ENCODE measurements around the gene ELF4. TPM values are rescaled to one million over a fixed set of nuclear protein-coding genes. Genes with fewer than 3 reads are reported as not detected.

The ELF4 gene
- total RNA-seq, 1 experiment from 2014 or later: 19.5 TPM

DNA sequence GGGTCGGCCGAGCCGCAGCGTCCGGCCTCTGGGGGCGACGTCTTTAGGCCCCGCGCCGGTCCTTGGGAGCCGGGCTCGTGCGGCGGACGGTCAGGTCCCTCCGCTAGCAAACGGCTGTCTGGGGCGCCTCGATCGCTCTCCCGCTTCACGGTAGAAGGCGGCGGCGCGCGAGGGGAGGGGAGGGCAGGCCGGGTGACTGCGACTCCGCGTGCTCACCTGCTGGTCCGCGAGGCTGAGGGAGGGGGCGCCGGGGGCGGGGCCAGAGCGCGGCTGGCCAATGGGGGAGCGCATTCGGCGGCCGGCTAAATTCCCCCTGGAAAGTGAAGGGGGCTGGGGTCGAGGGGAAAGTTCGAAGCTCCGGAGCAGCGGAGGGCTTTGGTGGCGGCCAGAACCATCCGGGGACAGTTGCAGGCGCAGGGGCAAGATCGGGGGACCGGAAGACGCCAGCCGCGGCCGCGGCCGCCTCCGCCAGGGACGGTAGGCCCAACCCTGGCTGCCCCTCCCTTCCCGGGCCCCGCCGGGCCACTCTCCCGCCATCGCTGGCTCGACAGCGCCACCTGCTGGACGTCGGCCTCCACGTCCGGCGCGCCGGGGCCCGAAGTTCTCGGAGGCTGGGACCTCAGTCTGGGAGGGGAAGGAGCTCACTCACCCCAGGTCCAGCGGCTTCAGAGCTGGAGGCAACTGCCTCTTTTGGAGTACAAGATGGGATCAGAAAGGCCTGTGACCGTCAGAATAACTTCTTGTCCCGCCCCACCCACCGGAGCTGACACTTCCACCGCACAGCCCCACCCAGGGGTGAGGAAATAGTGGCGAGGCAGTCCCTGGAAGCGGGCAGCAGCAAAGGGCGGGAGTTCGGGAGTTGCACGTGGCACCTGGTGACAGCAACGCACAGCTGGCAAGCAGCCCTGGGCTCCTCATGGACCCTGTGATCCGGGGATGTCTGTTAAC lies 49.9 kb downstream of the ELF4 start:
- peaks cover 28% of the 10 kb centered on the region for H3K36me3 Mint-ChIP-seq (ENCODE audit: insufficient read depth, unreplicated experiment)
- H3K4me1 Mint-ChIP-seq (ENCODE audit: insufficient read depth, unreplicated experiment): no peaks in the 10 kb centered on the region
- POLR2A ChIA-PET: interaction anchor here (0.8 kb wide), 1 partner anchor 61 kb away, joined by 3 read pairs; no protein-coding TSS in a partner anchor
- BruUV-seq (replicated peaks): no TSS peak
- peak overlapping the region; percentile 85 for H3K27ac Mint-ChIP-seq (ENCODE audit: low read depth, unreplicated experiment)
- peaks cover 26% of the 10 kb centered on the region for H3K27me3 Mint-ChIP-seq (ENCODE audit: insufficient read depth, unreplicated experiment)
- TF ChIP-seq, protein P1, sequence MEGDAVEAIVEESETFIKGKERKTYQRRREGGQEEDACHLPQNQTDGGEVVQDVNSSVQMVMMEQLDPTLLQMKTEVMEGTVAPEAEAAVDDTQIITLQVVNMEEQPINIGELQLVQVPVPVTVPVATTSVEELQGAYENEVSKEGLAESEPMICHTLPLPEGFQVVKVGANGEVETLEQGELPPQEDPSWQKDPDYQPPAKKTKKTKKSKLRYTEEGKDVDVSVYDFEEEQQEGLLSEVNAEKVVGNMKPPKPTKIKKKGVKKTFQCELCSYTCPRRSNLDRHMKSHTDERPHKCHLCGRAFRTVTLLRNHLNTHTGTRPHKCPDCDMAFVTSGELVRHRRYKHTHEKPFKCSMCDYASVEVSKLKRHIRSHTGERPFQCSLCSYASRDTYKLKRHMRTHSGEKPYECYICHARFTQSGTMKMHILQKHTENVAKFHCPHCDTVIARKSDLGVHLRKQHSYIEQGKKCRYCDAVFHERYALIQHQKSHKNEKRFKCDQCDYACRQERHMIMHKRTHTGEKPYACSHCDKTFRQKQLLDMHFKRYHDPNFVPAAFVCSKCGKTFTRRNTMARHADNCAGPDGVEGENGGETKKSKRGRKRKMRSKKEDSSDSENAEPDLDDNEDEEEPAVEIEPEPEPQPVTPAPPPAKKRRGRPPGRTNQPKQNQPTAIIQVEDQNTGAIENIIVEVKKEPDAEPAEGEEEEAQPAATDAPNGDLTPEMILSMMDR (IDR thresholded peaks at IDR 0.05; ENCODE audit: unreplicated experiment): peak; percentile 78
- CTCF ChIA-PET: interaction anchor here (0.5 to 3.5 kb wide), 33 partner anchors 9 to 459 kb away, joined by 3 to 22 read pairs (median 4); no protein-coding TSS in a partner anchor
- intact Hi-C loops (cut with micrococcal nuclease): loop anchor here (1.0 to 5.0 kb wide), 4 partner anchors 135 to 453 kb away; no protein-coding TSS in a partner anchor
- H3K4me3 Mint-ChIP-seq (ENCODE audit: unreplicated experiment): peak overlapping the region; percentile 65
- H3K9me3 Mint-ChIP-seq (ENCODE audit: unreplicated experiment): no peaks in the 10 kb centered on the region
- peak; percentile 67 for DNase-seq (ENCODE audit: unreplicated experiment)

DNA sequence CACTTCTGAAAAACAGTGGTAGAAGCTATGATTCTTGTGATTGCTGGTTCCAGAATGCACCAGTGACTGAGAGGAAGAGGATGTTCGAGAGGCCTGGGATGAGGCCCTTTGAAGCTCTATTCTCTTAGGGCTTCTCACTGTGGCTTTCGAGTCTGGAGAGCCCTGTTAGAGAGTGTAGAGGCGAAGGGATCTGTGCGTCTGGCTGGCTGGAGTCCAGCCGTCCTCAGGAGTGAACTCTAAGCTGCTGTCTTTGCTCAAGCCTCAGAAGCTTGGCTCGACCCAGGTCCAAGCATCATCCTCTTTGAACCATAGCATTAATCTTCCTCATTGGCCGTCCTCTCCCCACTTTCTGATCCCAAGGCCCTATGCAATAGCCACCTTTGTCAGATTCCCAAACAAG lies 51.6 kb downstream of the ELF4 start:
- CTCF ChIA-PET: interaction anchor here (0.6 to 3.5 kb wide), 9 partner anchors 9 to 422 kb away, joined by 3 to 15 read pairs (median 3); no protein-coding TSS in a partner anchor
- no TSS peak for BruUV-seq (replicated peaks)
- Mint-ChIP-seq H3K27me3 (ENCODE audit: insufficient read depth, unreplicated experiment) (peaks cover 24% of the 10 kb centered on the region), H3K27ac (ENCODE audit: low read depth, unreplicated experiment) (no peak overlapping the region), H3K36me3 (ENCODE audit: insufficient read depth, unreplicated experiment) (peaks cover 17% of the 10 kb centered on the region), H3K4me3 (ENCODE audit: unreplicated experiment) (no peak overlapping the region), H3K9me3 (ENCODE audit: unreplicated experiment) (no peaks in the 10 kb centered on the region), H3K4me1 (ENCODE audit: insufficient read depth, unreplicated experiment) (no peaks in the 10 kb centered on the region)
- intact Hi-C loops (cut with micrococcal nuclease): no loop called here
- TF ChIP-seq, protein P1 (IDR thresholded peaks at IDR 0.05; ENCODE audit: unreplicated experiment): no peak
- no peak for DNase-seq (ENCODE audit: unreplicated experiment)
- POLR2A ChIA-PET: no interaction called here

DNA sequence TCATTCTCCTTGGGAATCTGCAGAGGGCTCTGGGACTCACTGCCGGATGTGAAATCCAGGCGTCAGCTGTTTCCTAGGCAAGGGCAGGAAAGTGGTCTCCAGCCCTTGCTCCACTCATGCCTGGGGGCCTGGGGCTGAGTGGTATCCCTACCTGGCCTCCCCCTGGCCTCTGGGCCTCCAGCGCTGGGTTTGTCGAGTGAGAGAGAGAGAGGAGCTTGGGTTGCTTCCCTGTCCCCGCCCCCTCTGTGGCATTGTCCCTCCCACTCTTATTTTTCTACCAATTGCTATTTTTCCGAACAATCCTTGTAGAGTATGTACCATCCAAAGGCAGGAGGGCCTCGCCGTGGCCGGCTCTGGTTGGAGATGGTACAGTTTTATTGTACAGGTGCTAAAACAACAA lies 53.1 kb downstream of the ELF4 start:
- H3K4me1 Mint-ChIP-seq (ENCODE audit: insufficient read depth, unreplicated experiment): no peaks in the 10 kb centered on the region
- ChIA-PET POLR2A (no interaction called here), CTCF (interaction anchor here (0.6 to 0.7 kb wide), 3 partner anchors 9 to 158 kb away, joined by 3 to 4 read pairs (median 3); no protein-coding TSS in a partner anchor)
- H3K4me3 Mint-ChIP-seq (ENCODE audit: unreplicated experiment): no peak overlapping the region
- H3K27me3 Mint-ChIP-seq (ENCODE audit: insufficient read depth, unreplicated experiment): peaks cover 16% of the 10 kb centered on the region
- no peak for DNase-seq (ENCODE audit: unreplicated experiment)
- intact Hi-C loops (cut with micrococcal nuclease): no loop called here
- H3K27ac Mint-ChIP-seq (ENCODE audit: low read depth, unreplicated experiment): no peak overlapping the region
- no TSS peak for BruUV-seq (replicated peaks)
- no peaks in the 10 kb centered on the region for H3K9me3 Mint-ChIP-seq (ENCODE audit: unreplicated experiment)
- TF ChIP-seq, protein P1 (IDR thresholded peaks at IDR 0.05; ENCODE audit: unreplicated experiment): no peak
- H3K36me3 Mint-ChIP-seq (ENCODE audit: insufficient read depth, unreplicated experiment): peaks cover 21% of the 10 kb centered on the region

DNA sequence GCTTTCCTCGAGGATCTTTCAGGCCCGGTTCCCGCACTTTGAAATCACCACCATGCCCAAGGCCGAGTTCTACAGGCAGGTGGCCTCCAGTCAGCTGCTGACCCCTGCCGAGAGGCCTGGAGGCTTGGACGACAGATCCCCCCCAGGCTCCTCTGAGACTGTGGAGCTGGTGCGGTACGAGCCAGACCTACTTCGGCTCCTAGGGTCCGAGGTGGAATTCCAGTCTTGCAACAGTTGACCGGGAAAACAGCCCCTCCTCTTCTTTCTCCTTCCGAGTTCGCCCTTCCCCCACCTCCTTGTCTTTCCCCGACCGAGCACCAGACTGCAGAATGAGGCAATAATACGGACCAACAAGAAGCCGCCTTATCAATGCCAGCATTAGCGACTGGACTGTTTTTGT lies 54.4 kb downstream of the ELF4 start:
- DNase-seq (ENCODE audit: unreplicated experiment): no peak
- POLR2A ChIA-PET: no interaction called here
- Mint-ChIP-seq H3K9me3 (ENCODE audit: unreplicated experiment) (no peaks in the 10 kb centered on the region), H3K27me3 (ENCODE audit: insufficient read depth, unreplicated experiment) (peaks cover 21% of the 10 kb centered on the region), H3K4me1 (ENCODE audit: insufficient read depth, unreplicated experiment) (no peaks in the 10 kb centered on the region), H3K27ac (ENCODE audit: low read depth, unreplicated experiment) (no peak overlapping the region), H3K4me3 (ENCODE audit: unreplicated experiment) (no peak overlapping the region), H3K36me3 (ENCODE audit: insufficient read depth, unreplicated experiment) (peaks cover 16% of the 10 kb centered on the region)
- TF ChIP-seq, protein P1 (IDR thresholded peaks at IDR 0.05; ENCODE audit: unreplicated experiment): no peak
- no TSS peak for BruUV-seq (replicated peaks)
- intact Hi-C loops (cut with micrococcal nuclease): no loop called here
- CTCF ChIA-PET: interaction anchor here (0.6 kb wide), 1 partner anchor 93 kb away, joined by 3 read pairs; no protein-coding TSS in a partner anchor
